ENCODE measurements around the gene PRSS8.
"Not testable (repeated sequence)": the region's sequence is repeated elsewhere in the genome, so short reads cannot be mapped to it uniquely, and the experiment has no call there.

The PRSS8 gene

DNA sequence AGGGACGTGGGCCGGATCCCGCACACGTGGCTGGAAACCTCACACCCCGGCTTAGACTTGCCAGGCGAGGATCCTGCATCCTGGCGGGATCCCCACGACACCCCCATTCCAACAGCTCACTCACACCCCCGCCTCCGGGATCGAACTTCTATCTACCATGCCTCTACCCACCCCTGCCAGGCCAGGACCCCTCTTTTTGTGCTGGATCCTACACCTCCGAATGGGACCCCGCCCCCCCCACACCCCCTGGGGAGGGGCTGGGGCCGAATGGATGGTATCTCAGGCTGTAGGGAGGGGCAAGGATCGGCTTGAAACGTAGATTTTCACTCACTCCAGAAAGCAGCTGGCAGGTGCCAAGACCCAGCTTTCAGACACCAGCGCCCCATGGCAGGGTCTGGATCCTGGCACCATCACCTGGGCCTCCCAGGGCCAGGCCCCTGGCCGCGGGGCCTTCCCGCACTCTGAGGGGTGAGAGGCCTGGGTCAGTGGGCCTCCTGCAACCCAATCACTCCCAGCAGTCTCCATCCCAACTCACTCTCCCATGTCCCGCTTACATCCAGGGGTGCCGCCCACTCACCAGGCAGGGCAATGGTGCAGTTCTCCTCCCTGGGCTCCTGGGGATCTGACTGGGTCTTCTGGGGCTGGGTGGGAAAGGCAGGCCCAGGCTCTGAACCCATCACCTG lies 7.6 kb upstream of the PRSS8 start:
- Histone ChIP-seq H3K27ac (ENCODE audit: low read length) (no peak overlapping the region), H3K36me3 (ENCODE audit: insufficient read depth, low read depth, low read length) (no peaks in the 10 kb centered on the region), H3K4me1 (ENCODE audit: insufficient read depth, low read length) (peaks cover 16% of the 10 kb centered on the region), H3K4me3 (ENCODE audit: low read length) (peak overlapping the region; percentile 57; the same call in 1 of the 2 replicates), H3K27me3 (ENCODE audit: insufficient read depth, low read length) (peaks cover 44% of the 10 kb centered on the region), H3K9me3 (ENCODE audit: insufficient read depth, low read depth, low read length) (no peaks in the 10 kb centered on the region), H3K9ac (ENCODE audit: low read depth, low read length) (no peak overlapping the region)

GRCh38 chr16:31142109-31143010 lies 6.8 kb upstream of the PRSS8 start:
- Histone ChIP-seq H3K27me3 (ENCODE audit: insufficient read depth, low read length) (peaks cover 36% of the 10 kb centered on the region), H3K9ac (ENCODE audit: low read depth, low read length) (peak overlapping the region; percentile 37; the same call in 1 of the 2 replicates), H3K4me3 (ENCODE audit: low read length) (peak overlapping the region; percentile 57; the same call in 1 of the 2 replicates), H3K4me1 (ENCODE audit: insufficient read depth, low read length) (peaks cover 16% of the 10 kb centered on the region), H3K9me3 (ENCODE audit: insufficient read depth, low read depth, low read length) (no peaks in the 10 kb centered on the region), H3K36me3 (ENCODE audit: insufficient read depth, low read depth, low read length) (no peaks in the 10 kb centered on the region), H3K27ac (ENCODE audit: low read length) (peak overlapping the region; percentile 3)

DNA sequence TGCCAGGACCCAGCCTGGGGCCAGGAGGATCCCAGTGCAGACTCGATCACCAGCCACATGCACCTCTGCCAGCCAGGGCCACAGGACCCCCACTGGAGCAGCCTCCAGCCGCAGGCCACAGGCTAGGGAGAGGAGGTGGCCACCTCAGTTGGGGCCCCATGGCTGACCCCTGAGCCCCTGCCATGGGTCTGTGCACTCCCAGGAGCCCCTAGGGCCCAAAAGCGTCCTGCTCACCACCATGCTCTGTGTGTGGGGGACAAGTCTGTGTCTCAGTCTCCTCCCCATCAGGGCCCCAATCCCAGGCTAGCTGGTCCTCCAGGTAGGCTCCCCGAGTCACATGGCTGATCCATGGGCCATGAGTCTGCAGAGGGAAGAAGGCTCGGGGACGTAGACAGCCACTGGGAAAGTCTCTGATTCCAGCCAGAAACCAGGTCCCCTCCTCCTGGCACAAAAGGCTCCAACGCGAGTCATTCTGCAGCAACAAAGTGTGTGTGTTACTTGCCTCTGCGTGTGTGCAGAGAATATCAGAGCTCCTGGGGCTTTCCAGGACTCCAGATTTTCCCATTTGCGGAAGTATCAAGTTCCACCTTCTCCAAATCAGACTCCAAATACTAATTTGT lies 6.1 kb upstream of the PRSS8 start:
- H3K27ac ChIP-seq (ENCODE audit: low read length): peak overlapping the region; percentile 3
- peak overlapping the region; percentile 28; the same call in 1 of the 2 replicates for H3K4me3 ChIP-seq (ENCODE audit: low read length)
- peaks cover 16% of the 10 kb centered on the region for H3K4me1 ChIP-seq (ENCODE audit: insufficient read depth, low read length)
- no peaks in the 10 kb centered on the region for H3K9me3 ChIP-seq (ENCODE audit: insufficient read depth, low read depth, low read length)
- peaks cover 28% of the 10 kb centered on the region for H3K27me3 ChIP-seq (ENCODE audit: insufficient read depth, low read length)
- no peaks in the 10 kb centered on the region for H3K36me3 ChIP-seq (ENCODE audit: insufficient read depth, low read depth, low read length)
- peak overlapping the region; percentile 35; the same call in 1 of the 2 replicates for H3K9ac ChIP-seq (ENCODE audit: low read depth, low read length)

GRCh38 chr16:31141071-31141469 lies 5.5 kb upstream of the PRSS8 start:
- Histone ChIP-seq H3K4me1 (ENCODE audit: insufficient read depth, low read length) (peaks cover 16% of the 10 kb centered on the region), H3K27me3 (ENCODE audit: insufficient read depth, low read length) (peaks cover 23% of the 10 kb centered on the region), H3K27ac (ENCODE audit: low read length) (peak overlapping the region; percentile 3), H3K4me3 (ENCODE audit: low read length) (peak overlapping the region; percentile 28; the same call in 1 of the 2 replicates)
- H3K36me3 ChIP-seq (ENCODE audit: insufficient read depth, low read depth, low read length); H3K9ac ChIP-seq (ENCODE audit: low read depth, low read length); H3K9me3 ChIP-seq (ENCODE audit: insufficient read depth, low read depth, low read length): not testable (repeated sequence)

- peaks cover 27% of the 10 kb centered on the region for H3K4me1 ChIP-seq (ENCODE audit: insufficient read depth, low read length)
- H3K27ac ChIP-seq (ENCODE audit: low read length): no peak overlapping the region
- H3K9me3 ChIP-seq (ENCODE audit: insufficient read depth, low read depth, low read length): no peaks in the 10 kb centered on the region
- no peak overlapping the region for H3K4me3 ChIP-seq (ENCODE audit: low read length)
- H3K36me3 ChIP-seq (ENCODE audit: insufficient read depth, low read depth, low read length): no peaks in the 10 kb centered on the region
- peak overlapping the region; percentile 39; the same call in 1 of the 2 replicates for H3K9ac ChIP-seq (ENCODE audit: low read depth, low read length)
- H3K27me3 ChIP-seq (ENCODE audit: insufficient read depth, low read length): peaks cover 14% of the 10 kb centered on the region
Observed at GRCh38 chr16:31138621-31139578, 3.4 kb upstream of the PRSS8 start.

DNA sequence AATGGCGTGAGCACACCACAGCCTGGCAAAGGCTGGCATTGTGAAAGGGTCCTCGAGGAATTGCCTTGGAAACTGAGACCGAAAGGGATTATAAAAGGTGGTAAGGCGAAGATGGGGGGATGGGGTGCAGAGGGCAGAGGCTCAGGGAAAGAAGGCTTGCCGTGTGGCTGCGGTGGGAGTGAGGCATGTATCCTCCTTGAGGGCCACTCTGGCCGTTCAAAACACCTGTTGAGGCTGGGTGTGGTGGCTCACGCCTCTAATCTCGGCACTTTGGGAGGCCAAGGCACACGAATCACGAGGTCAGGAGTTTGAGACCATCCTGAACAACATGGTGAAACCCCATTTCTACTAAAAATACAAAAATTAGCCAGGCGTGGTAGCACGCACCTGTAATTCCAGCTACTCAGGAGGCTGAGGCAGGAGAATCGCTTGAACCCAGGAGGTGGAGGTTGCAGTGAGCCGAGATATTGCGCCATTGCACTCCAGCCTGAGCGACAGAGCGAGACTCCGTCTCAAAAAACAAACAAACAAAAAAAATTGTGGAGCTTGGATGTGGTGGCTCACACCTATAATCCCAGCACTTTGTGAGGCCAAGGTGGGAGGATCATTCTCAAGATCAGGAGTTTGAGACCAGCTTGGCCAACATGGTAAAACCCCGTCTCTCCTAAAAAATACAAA lies 1.4 kb upstream of the PRSS8 start:
- H3K4me3 ChIP-seq (ENCODE audit: low read length); H3K27me3 ChIP-seq (ENCODE audit: insufficient read depth, low read length); H3K9ac ChIP-seq (ENCODE audit: low read depth, low read length); H3K27ac ChIP-seq (ENCODE audit: low read length); H3K9me3 ChIP-seq (ENCODE audit: insufficient read depth, low read depth, low read length): not testable (repeated sequence)
- peaks cover 14% of the 10 kb centered on the region for H3K36me3 ChIP-seq (ENCODE audit: insufficient read depth, low read depth, low read length)
- H3K4me1 ChIP-seq (ENCODE audit: insufficient read depth, low read length): peaks cover 35% of the 10 kb centered on the region

GRCh38 chr16:31136287-31136662 lies 748 bp upstream of the PRSS8 start:
- Histone ChIP-seq H3K27me3 (ENCODE audit: insufficient read depth, low read length) (no peaks in the 10 kb centered on the region), H3K9ac (ENCODE audit: low read depth, low read length) (no peak overlapping the region), H3K27ac (ENCODE audit: low read length) (no peak overlapping the region), H3K36me3 (ENCODE audit: insufficient read depth, low read depth, low read length) (peaks cover 21% of the 10 kb centered on the region), H3K4me3 (ENCODE audit: low read length) (peak overlapping the region; percentile 90; the same call in 1 of the 2 replicates), H3K4me1 (ENCODE audit: insufficient read depth, low read length) (peaks cover 35% of the 10 kb centered on the region), H3K9me3 (ENCODE audit: insufficient read depth, low read depth, low read length) (no peaks in the 10 kb centered on the region)

DNA sequence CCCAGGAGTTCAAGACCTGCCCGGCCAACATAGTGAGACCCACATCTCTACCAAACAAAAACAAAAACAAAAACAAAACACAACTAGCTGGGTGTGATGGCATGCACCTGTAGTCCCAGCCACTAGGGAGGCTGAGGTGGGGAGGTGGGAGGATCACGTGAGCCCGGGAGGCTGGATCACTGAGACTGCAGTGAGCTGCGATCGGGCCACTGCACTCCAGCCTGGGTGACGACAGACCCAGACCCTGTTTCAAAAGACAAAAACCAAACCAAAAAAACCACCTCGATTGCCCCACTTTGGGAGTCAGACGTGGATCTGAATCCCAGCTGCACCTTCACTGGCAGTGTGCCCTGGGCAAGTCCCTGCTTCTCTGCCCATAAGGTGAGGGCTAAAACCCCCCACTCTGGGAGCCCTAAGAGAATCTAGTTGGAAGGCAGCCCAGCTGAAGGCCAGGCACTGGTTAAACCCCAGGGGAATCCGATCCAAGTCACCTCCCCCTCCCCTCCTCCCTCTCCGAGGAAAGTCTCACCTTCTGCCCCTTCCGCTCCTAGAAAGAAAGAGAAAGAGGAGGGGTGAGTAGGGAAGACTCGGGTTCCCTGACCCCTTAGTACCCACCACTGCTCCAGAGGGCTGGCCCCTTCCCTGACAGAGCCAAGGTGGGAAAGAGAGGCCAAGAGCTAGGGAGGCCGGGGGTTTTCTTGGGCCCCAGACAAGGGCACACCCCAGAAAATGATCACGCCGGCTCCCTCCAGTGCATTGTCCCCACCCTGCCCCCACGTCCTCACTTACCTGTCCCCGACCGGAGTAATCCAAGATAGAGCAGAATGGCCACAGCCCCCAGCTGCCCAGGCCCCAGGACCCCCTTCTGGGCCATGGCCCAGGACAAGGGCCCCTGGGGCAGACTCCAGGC lies 647 bp downstream of the PRSS8 start:
- peak overlapping the region; percentile 92 for H3K9ac ChIP-seq (ENCODE audit: low read depth, low read length)
- H3K4me1 ChIP-seq (ENCODE audit: insufficient read depth, low read length): peaks cover 36% of the 10 kb centered on the region
- peak overlapping the region; percentile 90 for H3K4me3 ChIP-seq (ENCODE audit: low read length)

GRCh38 chr16:31134091-31134571 lies 1.4 kb downstream of the PRSS8 start:
- Histone ChIP-seq H3K9me3 (ENCODE audit: insufficient read depth, low read depth, low read length) (no peaks in the 10 kb centered on the region), H3K9ac (ENCODE audit: low read depth, low read length) (peak overlapping the region; percentile 92; the same call in 1 of the 2 replicates), H3K4me1 (ENCODE audit: insufficient read depth, low read length) (peaks cover 33% of the 10 kb centered on the region), H3K36me3 (ENCODE audit: insufficient read depth, low read depth, low read length) (peaks cover 24% of the 10 kb centered on the region), H3K4me3 (ENCODE audit: low read length) (peak overlapping the region; percentile 90), H3K27ac (ENCODE audit: low read length) (peak overlapping the region; percentile 72), H3K27me3 (ENCODE audit: insufficient read depth, low read length) (no peaks in the 10 kb centered on the region)

More for the DNA sequence above, 647 bp downstream of the PRSS8 start:
- no peaks in the 10 kb centered on the region for H3K27me3 ChIP-seq (ENCODE audit: insufficient read depth, low read length)
- H3K36me3 ChIP-seq (ENCODE audit: insufficient read depth, low read depth, low read length): peaks cover 24% of the 10 kb centered on the region
- H3K27ac ChIP-seq (ENCODE audit: low read length): peak overlapping the region; percentile 72
- H3K9me3 ChIP-seq (ENCODE audit: insufficient read depth, low read depth, low read length): no peaks in the 10 kb centered on the region
